Measurements from ENCODE around the gene TNFRSF1A. TPM values are rescaled to one million over a fixed set of nuclear protein-coding genes. Genes with fewer than 3 reads are reported as not detected.
A peak's percentile ranks its signal among the peaks of the same experiment; 100 is the strongest.

The TNFRSF1A gene
- total RNA-seq, 1 donor from 2014 or later, result 90.5 TPM

DNA sequence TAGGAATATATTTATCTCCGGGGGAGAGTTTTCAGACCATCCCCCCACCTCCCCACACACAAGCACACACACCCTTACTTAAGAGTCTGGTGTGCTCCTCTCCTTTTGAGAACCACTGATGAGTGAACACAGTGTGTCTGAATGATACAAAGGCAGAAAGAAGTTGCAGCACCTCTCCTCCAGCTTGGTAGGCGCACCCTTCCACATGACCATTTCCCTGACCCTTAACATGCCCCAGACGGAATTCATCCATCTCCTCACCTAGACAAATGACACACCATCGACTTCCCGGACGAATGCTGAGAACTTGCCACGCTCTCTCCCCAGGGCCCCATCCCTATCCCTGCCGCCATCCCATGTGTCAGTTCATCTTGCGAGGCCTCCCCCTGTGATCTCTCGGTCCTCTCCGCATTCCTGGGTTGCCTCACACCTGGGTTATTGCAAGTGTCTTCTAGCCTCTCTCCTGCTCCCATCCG, 3.9 kb downstream of the TNFRSF1A start:
- no peak for DNase-seq (ENCODE audit: low spot score)

DNA sequence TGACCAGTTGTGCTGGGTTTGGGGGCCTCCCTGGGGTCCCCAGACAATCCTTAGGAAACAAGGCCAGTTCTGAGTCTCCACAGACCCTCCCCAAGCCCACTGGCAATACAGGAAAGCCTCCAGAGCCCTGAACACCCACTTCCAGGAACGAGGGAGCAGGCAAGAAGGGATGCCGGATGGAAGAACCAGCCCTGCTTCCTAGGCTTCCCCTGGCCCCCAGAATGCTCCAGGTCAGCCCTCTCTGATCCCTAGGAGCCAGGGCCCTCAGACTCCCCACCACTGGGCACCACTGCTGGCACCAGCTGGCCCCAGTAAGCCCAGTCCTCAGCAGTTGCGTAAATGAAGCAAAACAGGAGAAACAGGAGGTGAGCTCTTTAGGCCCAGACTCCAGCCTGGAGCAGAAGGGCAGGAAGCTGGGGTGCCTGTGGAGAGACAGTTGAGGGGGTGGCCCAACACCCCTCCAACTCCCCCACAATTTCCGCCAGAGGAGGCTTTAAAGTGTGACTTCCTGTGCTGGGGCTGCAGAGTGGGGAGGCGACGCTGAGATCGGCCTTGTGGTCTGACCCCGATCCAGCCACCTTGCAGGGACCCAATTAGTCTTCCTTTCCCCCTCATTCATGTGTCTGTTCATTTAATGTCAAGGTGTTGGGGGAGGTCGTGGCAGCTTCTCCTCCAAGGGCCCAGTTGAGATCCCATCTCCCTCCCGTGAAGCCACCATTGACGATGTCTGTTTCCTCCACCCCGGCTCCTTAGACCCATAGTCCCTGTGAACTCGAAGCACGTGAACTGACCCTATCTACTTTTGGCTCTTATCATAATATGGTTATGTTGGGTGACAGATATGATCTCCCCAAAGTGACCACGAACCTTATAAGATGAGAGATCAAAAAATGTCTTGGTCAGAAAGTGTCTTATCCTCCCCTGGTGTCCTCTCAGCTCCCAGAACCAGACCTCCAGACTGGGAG, 4.7 kb downstream of the TNFRSF1A start:
- DNase-seq (ENCODE audit: low spot score), result no peak

DNA sequence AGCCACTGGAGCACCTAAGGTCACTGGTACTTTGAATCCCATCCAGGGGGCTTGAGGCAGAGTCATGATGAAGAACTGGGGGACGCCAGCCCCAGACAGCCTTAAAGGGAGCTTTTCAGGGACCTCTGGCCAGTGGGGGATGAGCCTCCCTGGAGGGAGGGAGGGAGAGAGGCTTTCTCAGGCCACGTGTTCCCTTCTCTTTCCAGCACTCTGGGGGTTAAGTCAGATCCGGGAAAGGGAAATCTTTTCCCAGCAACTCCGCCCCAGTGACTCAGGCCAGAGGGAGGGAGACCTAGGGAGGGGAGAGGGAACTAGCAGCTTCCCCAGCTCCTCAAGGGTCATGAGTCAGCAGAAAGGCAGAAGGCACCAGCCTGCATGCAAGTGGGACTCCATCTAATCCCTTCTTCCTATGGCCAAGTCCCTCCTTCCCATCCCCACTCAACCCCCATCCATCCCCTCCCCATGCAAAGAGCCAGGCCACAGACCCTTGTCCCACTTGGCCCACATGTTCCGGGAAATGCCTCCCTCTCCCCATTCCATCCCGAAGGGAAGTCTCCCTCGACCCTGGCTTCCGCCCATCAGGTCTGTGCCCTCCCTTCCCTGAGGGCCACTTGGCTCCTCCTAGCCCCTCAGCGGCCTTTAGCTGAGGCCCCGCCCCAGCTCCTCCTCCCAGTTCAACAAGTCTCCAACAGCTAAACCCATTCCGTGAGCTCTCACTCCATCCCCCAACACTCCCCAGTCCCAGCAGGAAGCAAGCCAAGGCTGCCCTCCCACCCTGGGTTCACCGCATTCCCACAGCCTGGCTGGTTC, 5.6 kb downstream of the TNFRSF1A start:
- DNase-seq (ENCODE audit: low spot score), result peak; percentile 99

DNA sequence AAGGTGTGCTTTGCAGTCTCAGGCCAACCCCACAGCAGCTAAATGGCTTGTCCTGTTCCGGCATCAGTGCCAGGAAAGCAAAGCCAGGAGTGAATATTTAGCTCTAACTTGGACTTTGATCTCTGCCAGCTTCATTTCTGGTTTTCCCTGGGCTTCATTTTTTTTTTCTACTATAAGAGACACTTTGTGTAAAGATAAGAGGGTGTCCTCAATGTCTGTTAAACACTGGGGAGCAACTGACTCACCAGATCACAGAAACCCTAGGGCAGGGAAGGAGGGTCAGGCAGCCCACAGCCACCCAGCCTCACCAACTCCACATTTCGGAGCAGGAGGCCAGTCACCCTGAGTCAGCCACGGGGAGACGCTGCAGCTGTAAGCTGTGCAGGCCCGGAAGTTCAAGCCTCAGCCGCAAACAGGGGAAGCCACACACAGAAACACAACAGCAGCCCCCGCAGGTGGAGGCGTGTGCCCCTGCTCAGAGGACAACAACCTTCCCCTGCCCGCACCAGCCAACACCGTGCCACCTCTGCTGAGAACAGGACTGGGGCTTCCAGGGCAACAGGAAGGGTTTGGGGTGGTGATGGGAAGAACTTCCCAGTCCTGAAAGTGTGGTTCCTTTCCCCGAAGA, 6.3 kb downstream of the TNFRSF1A start:
- peak; percentile 71 for DNase-seq (ENCODE audit: low spot score)

DNA sequence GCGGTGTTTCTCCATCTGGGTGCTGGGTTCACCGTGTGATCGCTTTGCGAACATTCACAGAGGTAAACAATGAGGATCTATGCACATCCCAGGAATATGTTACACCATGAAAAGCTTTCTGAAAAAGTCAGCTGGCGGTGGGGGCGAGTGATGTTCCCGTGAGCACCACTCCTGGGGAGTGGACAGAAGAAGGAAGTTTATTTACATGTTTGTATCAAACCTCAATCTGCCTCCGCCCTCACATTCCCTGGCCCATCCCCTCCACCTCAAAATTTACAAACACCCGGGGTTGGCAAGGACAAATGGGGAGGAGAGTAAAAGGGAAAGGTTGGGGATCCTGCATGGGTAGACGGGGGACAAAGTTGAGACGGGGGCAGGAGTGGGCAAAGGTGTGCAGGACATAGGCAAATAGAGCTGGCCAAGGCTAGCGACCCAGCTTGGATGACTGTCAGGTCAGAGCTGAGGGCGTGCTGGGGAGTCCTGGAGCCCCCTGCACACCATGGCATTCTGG, 6.9 kb downstream of the TNFRSF1A start:
- DNase-seq (ENCODE audit: low spot score), result no peak

DNA sequence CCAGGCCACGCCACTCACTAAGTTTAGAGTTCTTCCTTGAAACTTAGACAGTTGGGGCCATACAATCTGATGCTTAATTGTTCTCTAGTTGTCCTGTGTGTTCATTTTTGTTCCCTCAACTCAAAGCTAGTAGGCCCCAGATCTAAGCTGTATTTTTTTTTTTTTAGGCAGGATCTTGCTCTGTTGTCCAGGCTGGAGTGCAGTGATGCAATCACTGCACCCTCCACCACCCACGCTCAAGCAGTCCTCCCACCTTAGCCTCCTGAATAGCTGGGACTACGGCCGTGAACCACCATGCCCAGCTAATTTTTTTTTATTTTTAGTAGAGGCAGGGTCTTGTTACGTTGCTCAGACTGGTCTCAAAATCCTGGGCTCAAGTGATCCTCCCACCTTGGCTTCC, 7.5 kb downstream of the TNFRSF1A start:
- no peak for DNase-seq (ENCODE audit: low spot score)

DNA sequence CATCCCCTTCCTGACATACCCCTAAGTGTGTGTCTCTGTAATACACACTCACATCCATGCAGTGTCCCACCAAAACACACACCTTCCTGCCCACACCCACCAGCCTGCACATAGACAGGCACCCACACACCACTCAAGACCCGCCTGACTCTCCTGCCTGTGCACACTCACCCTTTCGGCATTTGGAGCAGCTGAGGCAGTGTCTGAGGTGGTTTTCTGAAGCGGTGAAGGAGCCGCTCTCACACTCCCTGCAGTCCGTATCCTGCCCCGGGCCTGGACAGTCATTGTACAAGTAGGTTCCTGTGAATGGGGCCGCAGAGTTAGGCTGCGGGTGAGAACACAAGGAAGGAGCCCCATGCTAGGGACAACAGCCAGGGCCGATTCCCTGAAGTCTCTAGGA, 8.3 kb downstream of the TNFRSF1A start:
- no peak for DNase-seq (ENCODE audit: low spot score)

DNA sequence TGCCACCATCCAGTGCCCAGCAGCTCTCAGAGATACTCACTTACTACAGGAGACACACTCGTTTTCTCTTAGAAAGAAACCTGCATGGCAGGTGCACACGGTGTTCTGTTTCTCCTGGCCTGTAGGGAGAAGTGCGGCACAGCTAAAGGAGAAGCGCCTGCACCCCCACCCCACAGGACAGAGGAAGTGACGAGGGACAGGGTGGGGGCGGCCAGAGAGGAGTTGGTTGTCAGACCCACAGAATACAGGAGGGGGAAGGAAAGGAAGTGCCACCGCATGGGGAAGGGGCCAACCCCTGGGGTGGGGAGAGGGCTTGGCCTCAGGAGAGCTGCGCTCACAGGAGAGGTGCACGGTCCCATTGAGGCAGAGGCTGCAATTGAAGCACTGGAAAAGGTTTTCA, 8.8 kb downstream of the TNFRSF1A start:
- DNase-seq (ENCODE audit: low spot score), result no peak

DNA sequence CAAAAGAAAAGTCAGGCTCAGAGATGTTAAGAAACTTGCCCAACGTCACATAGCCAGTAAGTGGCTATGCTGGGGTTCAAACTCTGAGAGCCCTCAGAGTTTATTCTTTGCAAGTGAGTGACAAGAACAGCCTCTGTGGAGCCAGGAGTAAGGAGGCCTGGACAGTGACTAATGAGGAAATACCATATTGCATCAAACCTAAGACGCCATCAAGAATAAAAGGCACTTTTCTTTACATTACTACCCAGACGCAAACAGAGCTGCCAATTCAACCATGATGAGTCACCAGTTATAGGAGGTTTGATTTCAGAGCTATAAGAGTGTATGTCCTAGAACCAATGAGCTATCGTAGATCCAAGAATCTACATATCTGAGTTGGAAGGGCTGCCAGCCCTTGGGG, 9.4 kb downstream of the TNFRSF1A start:
- DNase-seq (ENCODE audit: low spot score), result no peak

DNA sequence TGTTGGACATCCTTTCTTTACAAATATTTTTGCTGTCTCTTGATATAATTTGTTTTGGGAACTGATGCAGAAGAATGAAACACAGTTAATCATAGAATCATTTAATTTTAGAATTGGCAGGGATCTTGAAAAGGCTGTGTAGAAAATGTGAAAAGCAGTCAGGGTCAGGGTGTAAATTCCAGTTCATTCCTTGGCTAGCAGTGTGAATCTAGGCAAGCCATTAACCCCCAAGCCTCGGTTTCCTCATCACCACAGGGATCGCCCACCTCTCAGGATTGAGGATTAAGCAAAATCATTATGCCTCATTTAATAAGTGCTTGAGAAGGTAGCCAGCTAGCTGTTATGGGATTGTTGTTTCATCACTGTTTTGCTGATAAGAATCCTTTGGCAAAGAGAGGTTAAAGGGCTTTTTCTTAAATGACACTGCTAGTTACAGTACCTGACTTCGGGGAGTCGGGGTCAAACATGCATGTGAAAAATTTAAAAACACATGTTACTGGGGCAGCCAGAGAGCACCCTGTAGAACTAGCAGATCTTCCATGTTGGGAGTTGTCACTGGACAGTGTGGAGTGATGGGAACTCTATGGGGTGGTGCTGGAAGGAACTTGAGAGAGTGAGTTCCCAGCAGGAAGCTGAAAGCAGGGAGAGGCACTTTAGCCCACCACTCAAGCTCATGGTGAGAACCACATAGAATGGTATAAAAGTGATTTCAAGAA, 10.7 kb downstream of the TNFRSF1A start:
- no peak for DNase-seq (ENCODE audit: low spot score)

DNA sequence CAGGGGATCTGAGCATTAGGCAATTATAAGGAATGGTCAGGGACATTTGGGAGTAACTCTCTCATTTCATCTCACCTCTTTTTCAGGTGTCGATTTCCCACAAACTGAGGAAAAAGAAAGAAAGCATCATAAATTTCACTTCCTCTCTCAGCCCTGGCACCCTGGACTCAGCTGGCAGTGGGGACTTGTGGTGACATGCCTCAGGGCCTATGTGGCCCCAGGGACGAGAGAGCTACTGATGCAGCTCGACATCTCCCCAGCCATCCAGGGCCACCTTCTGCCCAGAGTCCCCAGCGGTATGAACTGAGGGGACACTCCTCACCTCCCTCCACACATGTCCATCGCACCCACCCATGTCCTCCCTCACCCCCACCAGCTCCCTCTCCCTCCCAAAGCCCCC, 11.7 kb downstream of the TNFRSF1A start:
- no peak for DNase-seq (ENCODE audit: low spot score)

DNA sequence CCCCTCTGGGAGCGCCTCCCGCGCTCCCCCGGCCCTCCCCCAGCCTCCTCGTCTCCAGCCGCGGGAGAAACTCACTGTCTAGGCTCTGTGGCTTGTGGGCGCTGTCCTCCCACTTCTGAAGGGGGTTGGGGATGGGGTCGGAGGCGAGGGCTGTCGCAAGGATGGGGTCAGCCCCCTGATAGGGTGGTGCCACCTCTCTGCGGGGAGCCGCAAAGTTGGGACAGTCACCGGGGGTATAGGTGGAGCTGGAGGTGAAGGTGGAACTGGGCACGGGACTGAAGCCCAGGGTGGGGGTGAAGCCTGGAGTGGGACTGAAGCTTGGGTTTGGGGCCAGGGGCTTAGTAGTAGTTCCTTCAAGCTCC, 12.2 kb downstream of the TNFRSF1A start:
- no peak for DNase-seq (ENCODE audit: low spot score)

DNA sequence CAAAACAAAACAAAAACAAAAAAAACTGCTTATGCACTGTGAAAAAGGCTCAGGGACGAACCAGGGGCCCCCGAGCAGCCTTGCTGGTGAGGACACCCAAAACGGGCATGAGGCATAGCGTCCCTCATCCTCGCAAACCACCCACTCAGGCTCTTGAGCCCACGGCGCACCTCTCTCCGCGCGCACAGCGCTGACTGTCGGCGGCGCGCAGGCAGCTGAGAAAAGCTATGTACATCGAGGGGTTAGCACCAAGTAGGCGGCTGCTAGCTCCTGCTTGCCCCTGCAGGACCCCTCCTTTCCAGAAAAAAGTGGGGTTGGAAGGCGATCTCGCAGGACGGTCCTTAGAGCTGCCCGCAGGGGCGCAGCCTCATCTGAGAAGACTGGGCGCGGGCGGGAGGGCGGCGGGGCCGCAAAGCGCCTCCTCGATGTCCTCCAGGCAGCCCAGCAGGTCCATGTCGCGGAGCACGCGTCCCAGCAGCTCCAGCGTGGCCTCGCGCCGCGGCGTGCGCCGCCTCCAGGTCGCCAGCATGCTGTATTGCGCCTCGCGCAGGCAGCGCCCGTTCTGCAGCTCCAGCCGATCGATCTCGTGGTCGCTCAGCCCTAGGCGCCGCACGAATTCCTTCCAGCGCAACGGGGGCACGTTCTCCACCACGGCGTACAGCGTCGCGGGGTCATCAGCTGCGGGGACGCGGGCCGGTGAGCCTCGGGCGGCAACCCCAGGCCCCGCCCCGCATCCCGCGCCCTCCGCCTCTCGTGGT, 12.8 kb downstream of the TNFRSF1A start:
- no peak for DNase-seq (ENCODE audit: low spot score)

DNA sequence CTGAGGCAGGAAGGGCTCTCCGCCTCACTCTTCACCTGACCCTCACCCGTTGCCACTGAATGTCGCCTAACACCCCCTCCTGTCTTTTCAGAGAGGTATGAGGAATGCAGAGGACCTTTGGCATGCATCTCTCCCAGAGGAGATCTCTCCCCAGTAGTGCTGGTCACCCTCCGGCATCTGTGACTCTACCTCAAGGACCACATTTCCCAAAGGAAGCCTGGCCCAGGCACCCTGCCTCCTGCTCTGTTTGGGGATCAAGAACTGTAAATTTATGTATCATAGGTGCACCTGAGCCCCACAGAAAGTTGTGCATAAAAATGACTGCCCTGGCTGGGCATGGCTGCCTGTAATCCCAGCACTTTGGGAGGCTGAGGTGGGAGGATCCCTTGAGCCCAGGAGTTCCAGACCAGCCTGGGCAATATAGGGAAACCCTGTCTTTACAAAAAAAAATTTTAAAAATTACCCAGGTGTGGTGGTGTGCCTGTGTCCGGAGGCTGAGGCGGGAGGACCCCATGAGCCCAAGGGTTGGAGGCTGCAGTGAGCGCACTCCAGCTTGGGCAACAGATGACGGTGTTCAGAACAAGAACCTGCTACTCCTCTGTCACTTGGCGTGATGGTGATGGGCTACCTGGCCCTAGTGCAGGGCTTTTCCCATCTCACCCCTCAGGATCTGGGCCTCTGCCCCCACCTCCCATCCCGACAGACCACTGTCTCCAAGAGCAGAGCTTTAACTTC, 13.7 kb downstream of the TNFRSF1A start:
- DNase-seq (ENCODE audit: low spot score), result no peak

DNA sequence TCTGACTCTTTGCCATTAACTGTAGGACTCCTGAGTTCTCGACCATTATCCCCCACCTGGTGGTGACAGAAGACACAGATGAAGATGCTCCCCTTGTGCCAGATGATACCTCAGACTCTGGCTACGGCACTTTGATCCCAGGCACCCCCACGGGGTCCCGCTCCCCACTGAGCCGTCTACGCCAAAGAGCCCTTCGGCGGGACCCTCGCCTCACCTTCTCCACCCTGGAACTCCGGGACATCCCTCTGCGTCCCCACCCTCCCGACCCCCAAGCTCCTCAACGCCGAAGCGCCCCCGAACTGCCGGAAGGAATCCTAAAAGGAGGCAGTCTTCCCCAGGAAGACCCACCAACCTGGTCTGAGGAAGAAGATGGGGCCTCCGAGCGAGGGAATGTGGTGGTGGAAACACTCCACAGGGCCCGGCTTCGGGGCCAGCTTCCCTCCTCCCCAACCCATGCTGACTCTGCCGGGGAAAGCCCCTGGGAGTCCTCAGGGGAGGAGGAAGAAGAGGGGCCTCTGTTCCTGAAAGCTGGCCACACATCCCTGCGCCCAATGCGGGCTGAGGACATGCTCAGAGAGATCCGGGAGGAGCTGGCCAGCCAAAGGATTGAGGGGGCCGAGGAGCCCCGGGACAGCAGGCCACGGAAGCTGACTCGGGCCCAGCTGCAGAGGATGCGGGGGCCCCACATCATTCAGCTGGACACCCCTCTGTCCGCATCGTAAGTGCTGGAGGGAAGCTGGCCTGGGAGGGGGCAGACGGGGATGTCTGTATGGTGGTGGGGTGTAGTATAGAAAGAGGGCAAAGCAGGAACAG, 14.4 kb downstream of the TNFRSF1A start:
- no peak for DNase-seq (ENCODE audit: low spot score)

DNA sequence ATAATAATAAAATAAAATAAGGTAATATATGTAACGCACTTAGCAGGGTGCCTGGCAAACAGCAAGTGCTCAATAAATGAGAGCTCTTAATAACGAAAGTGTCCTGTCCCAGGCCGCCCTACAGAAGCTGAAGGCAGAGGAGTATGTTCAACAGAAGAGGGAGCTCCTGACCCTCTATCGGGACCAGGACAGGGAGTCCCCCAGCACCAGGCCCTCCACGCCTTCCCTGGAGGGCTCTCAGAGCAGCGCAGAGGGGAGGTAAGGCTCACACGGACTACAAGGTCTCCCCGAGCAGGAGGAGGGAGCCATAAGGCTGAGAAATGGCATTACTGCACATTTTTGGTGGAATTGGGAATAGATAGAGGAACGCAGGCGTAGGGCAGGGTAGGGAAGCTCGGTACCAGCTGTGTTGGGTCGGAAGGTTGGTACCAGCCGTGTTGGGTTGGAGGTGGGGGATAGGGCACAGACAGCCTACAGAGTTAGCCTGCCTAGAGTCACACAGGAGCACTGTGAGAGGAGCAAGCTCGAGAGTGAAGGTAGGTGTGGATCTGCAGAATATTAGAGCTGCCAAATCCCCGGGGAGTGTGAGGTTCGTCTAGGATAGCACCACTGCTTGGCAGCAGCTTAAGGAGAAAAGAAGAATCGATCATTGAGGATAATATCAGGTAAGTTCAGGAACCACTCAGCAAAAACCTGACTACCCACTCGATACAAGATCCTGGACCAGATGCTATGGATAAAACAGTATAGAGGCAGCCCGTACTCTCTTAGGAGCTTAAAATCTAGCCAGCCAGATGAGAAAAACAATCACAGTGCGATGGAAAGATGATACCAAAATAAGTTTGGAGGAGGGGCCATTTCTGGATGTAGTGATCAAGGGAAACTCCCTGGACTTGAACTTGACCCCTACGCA, 15.3 kb downstream of the TNFRSF1A start:
- peak; percentile 79 for DNase-seq (ENCODE audit: low spot score)

DNA sequence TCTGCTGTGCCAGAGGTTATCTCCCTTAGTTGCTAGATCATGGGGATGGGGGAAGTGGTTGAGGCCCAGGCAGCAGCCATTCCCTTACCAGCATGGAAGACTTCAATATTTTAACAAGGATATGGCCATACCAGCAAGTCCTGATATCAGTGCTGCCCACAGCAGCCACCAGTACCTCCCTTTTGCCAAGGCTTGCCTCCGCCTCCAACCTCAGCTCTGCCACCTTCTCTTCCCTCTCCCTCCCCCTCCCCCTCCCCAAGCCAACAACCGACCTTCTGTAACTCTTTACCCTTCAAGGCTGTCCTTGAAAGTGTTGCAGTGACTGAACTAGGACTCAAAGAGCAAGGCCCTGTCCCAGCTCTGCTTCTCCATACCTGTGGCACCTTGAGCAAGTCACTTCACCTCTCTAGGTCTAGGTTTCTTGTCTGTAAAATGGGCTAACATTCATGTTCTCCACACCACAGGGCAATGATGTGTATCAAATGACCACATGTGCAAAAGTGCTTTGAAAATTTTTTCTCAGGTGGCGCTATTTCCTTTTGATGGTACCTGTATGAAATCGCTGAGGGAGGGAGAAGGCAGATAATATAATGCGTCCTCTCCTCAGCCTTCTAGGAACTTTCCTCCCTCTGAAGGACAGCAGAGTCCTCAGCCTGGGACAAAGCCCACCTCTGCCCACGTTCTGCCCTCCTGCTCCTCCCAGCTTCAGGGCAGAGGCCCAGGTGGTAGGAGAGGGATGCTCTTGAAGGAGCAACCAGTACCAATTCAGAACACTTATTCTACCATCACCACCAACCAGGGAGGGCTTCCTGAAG, 16.7 kb downstream of the TNFRSF1A start:
- DNase-seq (ENCODE audit: low spot score), result no peak
